Transverse colon (tissue), 3 donors: Measurements from ENCODE around the gene RFPL1.

Experiments used
- EP300 ChIP-seq: sonication (generic); formaldehyde crosslinking; IDR thresholded peaks from one replicate; pipeline ENCODE4 v1.6.1; 2017; ENCODE audit warnings: antibody characterized with exemption, low read depth
- POLR2A ChIP-seq: fragments of 450-650 bp; IDR thresholded peaks from one replicate; pipeline ENCODE4 v1.6.1; 2016; ENCODE audit warnings: antibody characterized with exemption, mild to moderate bottlenecking, moderate library complexity
- TF ChIP-seq, protein P1 (sequence below), 5 experiments: fragments of 200-600 bp in 3 of 5; fragments of 450-650 bp in 2 of 5; sonication (generic) in 3 of 5; IDR thresholded peaks; 1 replicate in 2 of 5; 2 replicates in 3 of 5; pipeline ENCODE4 v1.5.1; 2016 to 2017; ENCODE audit warnings: antibody characterized with exemption in 5 of 5, inconsistent platforms in 3 of 5, mild to moderate bottlenecking in 2 of 5, moderate library complexity in 1 of 5

DNA sequence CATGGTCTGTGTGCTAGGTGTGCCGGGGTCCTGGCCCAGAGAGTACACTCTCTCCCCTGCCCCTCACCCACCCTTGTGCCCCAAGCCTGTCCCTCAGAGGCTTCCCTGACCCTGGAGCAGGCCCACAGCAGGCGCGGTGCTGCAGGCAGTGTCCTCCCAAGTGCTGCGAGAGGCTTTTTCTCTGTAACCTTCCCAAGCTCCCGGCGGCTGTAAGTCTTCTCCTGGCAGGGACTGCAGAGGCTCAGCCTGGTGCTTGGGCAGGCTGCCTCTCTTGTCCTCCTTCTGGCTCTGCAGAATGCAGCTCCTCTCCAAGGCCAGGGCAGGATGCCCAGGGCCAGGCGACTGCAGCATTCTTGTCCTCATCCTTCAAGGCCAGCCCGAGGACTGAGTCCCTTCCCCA, 15.9 kb downstream of the RFPL1 start:
- TF ChIP-seq, protein P1, sequence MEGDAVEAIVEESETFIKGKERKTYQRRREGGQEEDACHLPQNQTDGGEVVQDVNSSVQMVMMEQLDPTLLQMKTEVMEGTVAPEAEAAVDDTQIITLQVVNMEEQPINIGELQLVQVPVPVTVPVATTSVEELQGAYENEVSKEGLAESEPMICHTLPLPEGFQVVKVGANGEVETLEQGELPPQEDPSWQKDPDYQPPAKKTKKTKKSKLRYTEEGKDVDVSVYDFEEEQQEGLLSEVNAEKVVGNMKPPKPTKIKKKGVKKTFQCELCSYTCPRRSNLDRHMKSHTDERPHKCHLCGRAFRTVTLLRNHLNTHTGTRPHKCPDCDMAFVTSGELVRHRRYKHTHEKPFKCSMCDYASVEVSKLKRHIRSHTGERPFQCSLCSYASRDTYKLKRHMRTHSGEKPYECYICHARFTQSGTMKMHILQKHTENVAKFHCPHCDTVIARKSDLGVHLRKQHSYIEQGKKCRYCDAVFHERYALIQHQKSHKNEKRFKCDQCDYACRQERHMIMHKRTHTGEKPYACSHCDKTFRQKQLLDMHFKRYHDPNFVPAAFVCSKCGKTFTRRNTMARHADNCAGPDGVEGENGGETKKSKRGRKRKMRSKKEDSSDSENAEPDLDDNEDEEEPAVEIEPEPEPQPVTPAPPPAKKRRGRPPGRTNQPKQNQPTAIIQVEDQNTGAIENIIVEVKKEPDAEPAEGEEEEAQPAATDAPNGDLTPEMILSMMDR (IDR thresholded peaks at IDR 0.05): no peak
- TF ChIP-seq POLR2A: no peak
- TF ChIP-seq EP300: no peak
